ENCODE results near the gene SHE. TPM values are rescaled to one million over a fixed set of nuclear protein-coding genes. Genes with fewer than 3 reads are reported as not detected.

The SHE gene
- total and polyA plus RNA-seq, 7 donors = 1.6 to 10.2 (median 5.7) TPM

DNA sequence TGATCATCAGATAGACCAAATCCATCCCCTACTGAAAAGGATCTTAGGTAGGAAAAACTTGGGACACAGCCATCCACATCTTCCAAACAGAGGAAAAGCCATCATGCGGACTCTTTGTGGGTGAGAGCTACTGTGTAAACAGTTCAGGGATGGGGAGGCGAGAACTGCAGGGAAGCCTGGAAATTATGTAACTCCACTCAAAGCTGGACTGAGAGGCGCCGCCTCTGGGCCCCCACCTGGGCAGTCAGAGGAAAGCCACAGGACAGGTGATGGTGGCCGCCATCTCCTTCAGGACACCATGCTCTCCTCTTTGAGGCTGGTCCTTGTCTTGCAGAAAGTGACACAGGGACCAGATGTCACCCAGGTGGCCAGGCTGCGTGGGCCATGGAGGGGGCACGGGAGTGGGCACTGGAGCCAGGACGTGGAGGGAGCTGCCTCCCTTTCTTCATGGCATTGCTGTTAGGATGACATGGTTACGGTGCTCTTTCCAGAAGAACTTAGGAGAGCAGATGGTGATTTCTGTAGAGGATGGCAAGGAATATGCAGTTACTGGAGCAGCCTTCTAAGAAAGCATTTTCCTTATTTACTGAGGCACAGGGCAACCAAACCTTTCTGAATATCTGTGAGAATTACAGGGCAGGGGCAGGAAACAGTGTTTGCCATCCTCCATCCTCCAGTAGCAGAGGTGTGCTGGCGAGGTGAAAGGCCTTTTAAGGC lies 32.2 kb downstream of the SHE start:
- intact Hi-C loops (cut with DNase I) = no loop called here
- DNase-seq = no peak
- Histone ChIP-seq H3K9me3 (no peaks in the 10 kb centered on the region), H3K36me3 (peaks cover 0 to 19% (median 11%) of the 10 kb centered on the region in 4 donors), H3K27me3 (no peaks in the 10 kb centered on the region), H3K4me1 (peaks cover 0 to 30% (median 12%) of the 10 kb centered on the region in 4 donors), H3K4me3 (no peak overlapping the region), H3K27ac (peak overlapping the region in 2 of 4 donors; percentile 0 to 89)
- TF ChIP-seq EP300 (IDR thresholded peaks at IDR 0.05) (no peak), POLR2AphosphoS5 (IDR thresholded peaks at IDR 0.05) (no peak), POLR2A (IDR thresholded peaks at IDR 0.05) (no peak), CTCF (IDR thresholded peaks at IDR 0.05) (no peak)
- 77 to 89% methylated on average over 10 of the region's 10 CpGs for WGBS, 2 donors

- 85 to 86% methylated on average over 12 of the region's 12 CpGs for WGBS, 2 donors
- Histone ChIP-seq H3K4me1 (peaks cover 0 to 32% (median 14%) of the 10 kb centered on the region in 4 donors), H3K27me3 (no peaks in the 10 kb centered on the region), H3K9me3 (no peaks in the 10 kb centered on the region), H3K4me3 (no peak overlapping the region), H3K27ac (peak overlapping the region; percentile 15 to 89 (median 30)), H3K36me3 (peaks cover 0 to 29% (median 15%) of the 10 kb centered on the region in 4 donors)
- DNase-seq = no peak
- intact Hi-C loops (cut with DNase I) = no loop called here
- TF ChIP-seq EP300 (IDR thresholded peaks at IDR 0.05) (no peak), POLR2AphosphoS5 (IDR thresholded peaks at IDR 0.05) (no peak), CTCF (IDR thresholded peaks at IDR 0.05) (no peak), POLR2A (IDR thresholded peaks at IDR 0.05) (no peak)
Measured at GRCh38 chr1:154468535-154469250, 33.5 kb downstream of the SHE start.

- H3K36me3 ChIP-seq = peaks cover 0 to 38% (median 15%) of the 10 kb centered on the region in 4 donors
- H3K9me3 ChIP-seq = no peaks in the 10 kb centered on the region
- peaks cover 0 to 43% (median 25%) of the 10 kb centered on the region in 4 donors for H3K4me1 ChIP-seq
- no peak overlapping the region for H3K4me3 ChIP-seq
- peak overlapping the region in 1 of 4 donors; percentile 89 for H3K27ac ChIP-seq
- H3K27me3 ChIP-seq = no peaks in the 10 kb centered on the region
- intact Hi-C loops (cut with DNase I) = loop anchor here (2.0 kb wide), 1 partner anchor 63 kb away; the partner anchor contains the start of gene IL6R
- 88 to 89% methylated on average over 11 of the region's 11 CpGs for WGBS, 2 donors
- no peak for DNase-seq
- TF ChIP-seq EP300 (IDR thresholded peaks at IDR 0.05) (no peak), POLR2A (IDR thresholded peaks at IDR 0.05) (no peak), CTCF (IDR thresholded peaks at IDR 0.05) (no peak), POLR2AphosphoS5 (IDR thresholded peaks at IDR 0.05) (no peak)
Measured at GRCh38 chr1:154467434-154468102, 34.6 kb downstream of the SHE start.

- Histone ChIP-seq H3K9me3 (no peaks in the 10 kb centered on the region), H3K4me1 (peaks cover 0 to 47% (median 25%) of the 10 kb centered on the region in 4 donors), H3K27me3 (no peaks in the 10 kb centered on the region), H3K27ac (peak overlapping the region in 3 of 4 donors; percentile 27 to 89 (median 47)), H3K4me3 (no peak overlapping the region), H3K36me3 (peaks cover 0 to 44% (median 15%) of the 10 kb centered on the region in 4 donors)
- TF ChIP-seq CTCF (IDR thresholded peaks at IDR 0.05) (peak in 2 of 4 experiments; percentile 31 to 36), POLR2A (IDR thresholded peaks at IDR 0.05) (no peak), POLR2AphosphoS5 (IDR thresholded peaks at IDR 0.05) (no peak), EP300 (IDR thresholded peaks at IDR 0.05) (no peak)
- no peak for DNase-seq
- WGBS, 2 donors = 41 to 74% methylated on average over 8 of the region's 8 CpGs
- intact Hi-C loops (cut with DNase I) = loop anchor here (2.0 kb wide), 1 partner anchor 62 kb away; the partner anchor contains the start of gene IL6R
Measured at GRCh38 chr1:154466921-154467417, 35.2 kb downstream of the SHE start.

All from sigmoid colon (tissue), 7 donors.